DMS 273 (cell line): ENCODE results near the gene PIM1.
A peak's percentile ranks its signal among the peaks of the same experiment; 100 is the strongest.

ENCODE experiments used
- DNase-seq: peaks from one replicate; lab custom pipeline; 2025; ENCODE audit not compliant: unreplicated experiment; lab: John Stamatoyannopoulos, UW

The PIM1 gene

DNA sequence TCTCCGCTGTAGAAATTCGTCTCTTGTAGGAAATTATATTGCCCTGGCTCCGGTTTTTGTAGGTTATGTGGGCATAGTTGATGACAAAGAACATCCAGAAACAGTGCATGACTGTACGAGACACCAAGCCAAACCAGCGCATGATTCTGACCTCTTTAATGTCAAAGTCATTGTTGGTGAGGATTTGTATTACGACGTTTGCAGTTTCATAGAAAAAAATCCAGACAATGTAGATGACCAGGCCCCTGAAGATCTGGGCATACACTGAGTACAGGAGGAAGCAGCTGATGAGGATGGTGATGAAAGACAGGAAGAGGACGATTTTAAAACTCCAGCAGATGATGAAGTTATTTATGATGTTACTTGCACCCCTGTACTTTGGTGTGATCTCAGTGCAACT is 48.6 kb downstream of the PIM1 start:
- DNase-seq = no peak

DNA sequence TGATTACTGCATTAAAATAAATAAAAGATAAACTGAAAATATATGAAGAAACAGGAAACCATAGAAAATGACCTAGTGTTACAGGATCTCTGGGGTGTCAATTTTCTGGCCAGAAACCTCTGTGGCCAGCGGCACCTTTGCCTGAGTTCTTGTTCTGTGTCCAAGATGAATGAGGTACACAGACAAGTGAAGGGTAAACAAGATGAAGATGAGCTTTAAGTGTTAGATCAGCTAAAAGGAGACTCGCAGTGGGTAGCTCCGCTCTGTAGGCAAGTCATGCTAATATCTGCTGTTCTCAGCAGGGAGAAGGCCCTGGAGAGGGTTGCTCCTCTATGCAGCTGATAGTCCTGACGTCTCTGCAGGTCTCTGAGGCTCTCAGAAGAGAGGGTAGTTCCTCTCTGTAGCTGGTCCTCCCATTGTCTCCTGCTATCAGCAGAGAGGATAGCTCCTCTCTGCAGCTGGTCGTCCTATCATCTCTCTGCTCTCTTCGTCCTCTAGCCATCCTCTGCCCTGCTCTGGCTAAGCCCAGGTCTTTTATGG is 51.7 kb downstream of the PIM1 start:
- no peak for DNase-seq

DNA sequence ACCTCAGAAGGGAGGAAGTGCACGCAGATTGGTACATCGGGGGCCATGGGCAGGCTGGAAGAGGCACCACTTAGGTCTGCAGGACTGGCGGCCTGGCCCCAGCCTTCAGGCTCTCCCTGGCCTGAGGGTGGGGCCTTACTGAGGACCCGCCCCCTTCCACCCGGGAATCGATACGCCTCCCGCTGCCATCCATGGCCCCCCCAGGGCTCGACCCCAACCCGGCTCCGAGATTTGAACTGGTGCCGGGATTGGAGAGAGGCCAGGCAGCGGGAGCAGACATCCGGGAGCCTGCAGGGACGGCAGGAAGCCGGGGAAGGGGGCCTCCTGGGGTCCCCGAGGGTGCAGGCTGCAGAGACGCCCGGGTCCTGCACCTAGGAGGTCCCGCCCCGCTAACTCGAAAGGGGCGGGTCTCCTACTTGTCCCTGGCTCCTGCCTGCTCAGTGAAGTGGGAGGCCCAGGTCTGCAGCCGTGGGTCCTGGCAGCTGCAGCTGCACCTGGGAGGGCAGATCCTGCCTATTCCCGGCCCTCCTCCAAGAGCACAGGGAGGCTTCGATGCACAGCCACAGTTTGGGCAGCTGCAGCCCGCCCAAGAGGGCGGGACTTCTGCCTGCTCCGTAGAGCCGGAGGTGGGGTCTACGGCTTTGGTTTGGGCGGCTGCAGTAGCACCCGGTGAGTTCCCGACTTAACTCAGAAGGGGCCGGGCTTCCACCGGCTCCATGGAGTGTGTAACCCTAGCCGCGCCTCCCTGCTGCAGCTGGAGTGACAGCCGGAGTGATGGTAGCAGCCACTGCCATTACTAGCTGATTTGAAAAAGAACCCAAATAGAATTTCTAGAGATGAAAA is 52.4 kb downstream of the PIM1 start:
- DNase-seq = peak; percentile 98

DNA sequence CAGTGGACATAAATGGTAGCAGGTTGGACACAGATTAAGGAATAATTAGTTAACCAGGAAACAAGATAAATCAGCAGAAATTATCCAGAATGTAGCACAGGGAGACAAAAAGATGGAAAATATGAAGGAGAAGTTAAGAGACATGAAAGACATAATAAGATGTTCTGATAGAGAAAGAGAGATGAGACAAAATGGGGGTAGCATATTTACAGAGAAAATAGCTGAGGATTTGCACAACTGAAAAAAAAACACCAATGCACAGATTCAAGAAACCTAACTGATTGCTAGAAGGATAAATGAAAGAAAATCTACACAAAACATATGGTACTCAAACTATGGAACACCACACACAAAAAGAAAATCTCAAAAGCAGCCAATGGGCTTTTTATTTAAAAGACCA is 53.0 kb downstream of the PIM1 start:
- DNase-seq = no peak
